A549 (cell line): ENCODE results near the gene OR51B2. TPM values are rescaled to one million over a fixed set of nuclear protein-coding genes. Genes with fewer than 3 reads are reported as not detected.
A peak's percentile ranks its signal among the peaks of the same experiment; 100 is the strongest.
"Not testable (repeated sequence)": the region's sequence is repeated elsewhere in the genome, so short reads cannot be mapped to it uniquely, and the experiment has no call there.

Experiments used
- ATAC-seq, 2 experiments: fragments of 200-7000 bp in 1 of 2; fragments of >200 bp in 1 of 2; cut with Nextera tagmentation in 1 of 2; cut with Tn5 transposase in 1 of 2; 3 replicates each; pipeline versions ENCODE4 v1.8.0 to v1.9.1; 2018 to 2020; ENCODE audit warnings: mild to moderate bottlenecking in 1 of 2, moderate library complexity in 1 of 2
- CTCF ChIA-PET: fragments of 300-600 bp; sonication (Branson Sonifier 250); formaldehyde crosslinking; extraction: SDS; loops from one replicate; lab custom pipeline; 2021; ENCODE audit warnings: antibody characterized with exemption, inconsistent platforms; lab: Yijun Ruan, JAX
- POLR2A ChIA-PET: fragments of 350-600 bp; formaldehyde crosslinking; extraction: SDS; loops from one replicate; lab custom pipeline; 2021; ENCODE audit warnings: antibody characterized with exemption, inconsistent platforms; lab: Yijun Ruan, JAX
- DNase-seq, 2 experiments: peaks; one replicate each; pipeline versions ENCODE4 v3.0.0 to v3.0.0-alpha.2; 2011 to 2016; ENCODE audit warnings: low read depth in 1 of 2, low spot score in 1 of 2
- FAIRE-seq: peaks from 2 replicates; lab custom pipeline; 2011; peaks lifted over from hg19 to GRCh38; lab: Jason Lieb, UNC
- H3K27ac ChIP-seq, 2 experiments: fragments of >200 bp; sonication (Bioruptor Twin); formaldehyde crosslinking; 3 replicates each; pipeline ENCODE4 v1.5.1; 2016 to 2017
- H3K4me1 ChIP-seq: fragments of >200 bp; sonication (Bioruptor Twin); formaldehyde crosslinking; 3 replicates; pipeline ENCODE4 v1.6.1; 2016
- H3K4me2 ChIP-seq: fragments of >200 bp; sonication (Bioruptor Twin); formaldehyde crosslinking; 3 replicates; pipeline ENCODE4 v1.6.1; 2016
- H3K4me3 ChIP-seq: fragments of >200 bp; sonication (Bioruptor Twin); formaldehyde crosslinking; 3 replicates; pipeline ENCODE4 v1.5.1; 2016
- H3K9me3 ChIP-seq: fragments of >200 bp; sonication (Bioruptor Twin); formaldehyde crosslinking; 3 replicates; pipeline ENCODE4 v1.6.1; 2016
- BCL3 ChIP-seq: fragments of >200 bp; sonication (Bioruptor Twin); formaldehyde crosslinking; IDR thresholded peaks from 3 replicates; pipeline ENCODE4 v1.6.1; 2016
- BHLHE40 ChIP-seq: IDR thresholded peaks from 2 replicates; pipeline ENCODE4 v1.6.1; 2012; ENCODE audit warnings: low read depth, low read length, inconsistent platforms
- CEBPB ChIP-seq, 2 experiments: fragments of >200 bp in 1 of 2; sonication (Bioruptor Twin) in 1 of 2; formaldehyde crosslinking in 1 of 2; IDR thresholded peaks; 2 replicates each; pipeline ENCODE4 v1.6.1; 2012 to 2016
- CHD4 ChIP-seq: fragments of 200-600 bp; sonication (generic); IDR thresholded peaks from 2 replicates; pipeline ENCODE4 v1.6.1; 2016; ENCODE audit warnings: antibody characterized with exemption, mild to moderate bottlenecking, borderline replicate concordance
- CTCF ChIP-seq: fragments of >200 bp; sonication (Bioruptor Twin); formaldehyde crosslinking; IDR thresholded peaks from 3 replicates; pipeline ENCODE4 v1.5.1; 2016
- EHF ChIP-seq: fragments of 250-450 bp; sonication (Bioruptor Pico); IDR thresholded peaks from 2 replicates; pipeline ENCODE4 v1.5.0; 2020; ENCODE audit warnings: mild to moderate bottlenecking
- EHMT2 ChIP-seq: fragments of 200-600 bp; sonication (generic); IDR thresholded peaks from 2 replicates; pipeline ENCODE4 v1.6.1; 2016; ENCODE audit warnings: antibody characterized with exemption, low read depth, mild to moderate bottlenecking, moderate library complexity
- HES2 ChIP-seq: fragments of >200 bp; sonication (Bioruptor Twin); formaldehyde crosslinking; IDR thresholded peaks from 2 replicates; pipeline ENCODE4 v1.6.1; 2016
- HEYL ChIP-seq: fragments of 250-450 bp; sonication (Bioruptor Pico); IDR thresholded peaks from 2 replicates; pipeline ENCODE4 v1.8.0; 2021; ENCODE audit warnings: mild to moderate bottlenecking, moderate library complexity
- HOXA7 ChIP-seq: fragments of 250-450 bp; sonication (Bioruptor Pico); IDR thresholded peaks from 2 replicates; pipeline ENCODE4 v1.5.0; 2020; ENCODE audit warnings: mild to moderate bottlenecking, moderate library complexity
- MAFK ChIP-seq: fragments of 450-650 bp; IDR thresholded peaks from 2 replicates; pipeline ENCODE4 v1.6.1; 2014; ENCODE audit not compliant: partially characterized antibody
- MAX ChIP-seq: IDR thresholded peaks from 2 replicates; pipeline ENCODE4 v1.6.1; 2012
- MYC ChIP-seq: IDR thresholded peaks from 2 replicates; pipeline ENCODE4 v1.6.1; 2012; ENCODE audit warnings: mild to moderate bottlenecking, inconsistent platforms, low read length, improper control_type of control experiment, borderline replicate concordance
- NFE2L2 ChIP-seq: fragments of 150-350 bp; conservative IDR thresholded peaks from 2 replicates; pipeline ENCODE4 v1.6.1; 2014; ENCODE audit warnings: low read length
- NPAS2 ChIP-seq: fragments of 250-450 bp; sonication (Bioruptor Pico); IDR thresholded peaks from 2 replicates; pipeline ENCODE4 v1.8.0; 2022; ENCODE audit warnings: mild to moderate bottlenecking, moderate library complexity, borderline replicate concordance
- PBX3 ChIP-seq: IDR thresholded peaks from 2 replicates; pipeline ENCODE4 v1.6.1; 2012
- RAD21 ChIP-seq, 2 experiments: fragments of >200 bp in 1 of 2; sonication (Bioruptor Twin) in 1 of 2; formaldehyde crosslinking in 1 of 2; IDR thresholded peaks in 1 of 2; conservative IDR thresholded peaks in 1 of 2; 2 replicates in 1 of 2; 3 replicates in 1 of 2; pipeline ENCODE4 v1.6.1; 2012 to 2018; ENCODE audit warnings: inconsistent platforms in 1 of 2
- SMC3 ChIP-seq: fragments of >200 bp; sonication (Bioruptor Twin); formaldehyde crosslinking; IDR thresholded peaks from 3 replicates; pipeline ENCODE4 v1.6.1; 2018; ENCODE audit warnings: inconsistent platforms
- WGBS: methylation state at CpG from one replicate; pipeline ENCODE4 v1.1.6; 2017; ENCODE audit errors: missing lambda C conversion rate; 5-methylcytosine and 5-hydroxymethylcytosine counted together
- polyA plus RNA-seq, 4 experiments: library from polyadenylated mRNA; depleted of rRNA in 3 of 4; stranded (reverse); fragments of >200 nt; fragmentation: RNase III in 1 of 4; extraction: RNeasy Plus Mini Kit Qiagen cat#74134 plus additional on column Dnase treatment in 1 of 4; gene quantifications; 2 replicates in 3 of 4; 3 replicates in 1 of 4; pipeline ENCODE4 v1.2.3, GENCODE V29; 2011 to 2017

OR51B2 gene
- polyA plus RNA-seq, 2 of the 4 experiments (the other 2 are of a cell fraction) = not detected

GRCh38 chr11:5297721-5298323 is 26.3 kb downstream of the OR51B2 start (continued):
- no peak for TF ChIP-seq BCL3
- TF ChIP-seq, all 56 proteins: peak for 0

GRCh38 chr11:5294342-5294995 is 29.6 kb downstream of the OR51B2 start:
- H3K4me2 ChIP-seq, ATAC-seq, H3K4me3 ChIP-seq, H3K9me3 ChIP-seq, CTCF ChIA-PET, H3K27ac ChIP-seq, DNase-seq, POLR2A ChIA-PET, H3K4me1 ChIP-seq, FAIRE-seq: not testable (repeated sequence)
- 78% methylated on average over 16 of the region's 41 CpGs for WGBS

GRCh38 chr11:5293028-5293427 is 31.1 kb downstream of the OR51B2 start:
- 66% methylated on average over 8 of the region's 8 CpGs for WGBS
- Histone ChIP-seq H3K4me1 (no peaks in the 10 kb centered on the region), H3K4me2 (no peak overlapping the region), H3K27ac (no peak overlapping the region), H3K9me3 (no peaks in the 10 kb centered on the region), H3K4me3 (no peak overlapping the region)
- CTCF ChIA-PET = no interaction called here
- DNase-seq (no peak), FAIRE-seq (no peak), ATAC-seq (no peak)
- TF ChIP-seq HES2 = no peak
- no peak for TF ChIP-seq CEBPB (IDR thresholded peaks at IDR 0.05)
- POLR2A ChIA-PET = no interaction called here

GRCh38 chr11:5291207-5291838 is 32.8 kb downstream of the OR51B2 start:
- FAIRE-seq = no peak
- H3K4me2 ChIP-seq = no peak overlapping the region
- CTCF ChIA-PET = interaction anchor here (1.1 to 3.9 kb wide), 13 partner anchors 9 to 168 kb away, joined by 3 to 44 read pairs (median 5); no protein-coding TSS in a partner anchor
- ATAC-seq = peak; percentile 97 to 99
- POLR2A ChIA-PET = interaction anchor here (0.9 kb wide), 1 partner anchor 90 kb away, joined by 3 read pairs; no protein-coding TSS in a partner anchor
- no peaks in the 10 kb centered on the region for H3K9me3 ChIP-seq
- WGBS = 10% methylated on average over 1 of the region's 1 CpG
- H3K4me3 ChIP-seq = no peak overlapping the region
- no peaks in the 10 kb centered on the region for H3K4me1 ChIP-seq
- H3K27ac ChIP-seq = no peak overlapping the region
- TF ChIP-seq MAFK = no peak
- TF ChIP-seq CTCF = peak; percentile 74
- TF ChIP-seq CHD4 = no peak
- no peak for TF ChIP-seq CEBPB (IDR thresholded peaks at IDR 0.05)
- TF ChIP-seq HEYL (CRISPR knock-in tag) = no peak
- no peak for TF ChIP-seq BHLHE40
- no peak for TF ChIP-seq NPAS2 (CRISPR knock-in tag)
- TF ChIP-seq NFE2L2 = no peak
- TF ChIP-seq PBX3 = no peak
- TF ChIP-seq HOXA7 = no peak
- TF ChIP-seq MAX = no peak
- peak; percentile 85 to 92 for TF ChIP-seq RAD21 (conservative IDR thresholded peaks at IDR 0.05 in 1 of 2, IDR thresholded peaks at IDR 0.05 in 1 of 2)
- peak; percentile 90 for TF ChIP-seq SMC3
- TF ChIP-seq EHF = no peak
- TF ChIP-seq MYC = no peak
- TF ChIP-seq EHMT2 = no peak
- DNase-seq = peak; percentile 47 to 73
